Nephron (organoid): ENCODE results near the gene CDH13.

Experiments
- H3K27ac Mint-ChIP-seq, 3 experiments: 2 replicates each; pipeline ENCODE4 v1.8.0; 2020; ENCODE audit warnings: mixed read lengths in 3 of 3, mild to moderate bottlenecking in 2 of 3, moderate library complexity in 1 of 3
- H3K27me3 Mint-ChIP-seq: 2 replicates; pipeline ENCODE4 v1.8.0; 2021; ENCODE audit warnings: low read depth, mild to moderate bottlenecking, moderate library complexity, mixed read lengths
- H3K36me3 Mint-ChIP-seq: 2 replicates; pipeline ENCODE4 v1.8.0; 2020; ENCODE audit warnings: low read depth, mixed read lengths
- H3K4me1 Mint-ChIP-seq: 2 replicates; pipeline ENCODE4 v1.8.0; 2020; ENCODE audit warnings: mixed read lengths
- H3K4me3 Mint-ChIP-seq, 3 experiments: 2 replicates each; pipeline ENCODE4 v1.8.0; 2020; ENCODE audit warnings: mild to moderate bottlenecking in 3 of 3, mixed read lengths in 3 of 3, moderate library complexity in 2 of 3
- H3K9me3 Mint-ChIP-seq: 2 replicates; pipeline ENCODE4 v1.8.0; 2020; ENCODE audit warnings: mixed read lengths
- CTCF ChIP-seq, 3 experiments: fragments of 200-600 bp; sonication (generic); IDR thresholded peaks; one replicate each; pipeline ENCODE4 v1.5.0; 2021; ENCODE audit warnings: antibody characterized with exemption in 3 of 3; ENCODE audit not compliant: unreplicated experiment in 3 of 3

The CDH13 gene

GRCh38 chr16:82993415-82993814 lies 366.6 kb downstream of the CDH13 start:
- TF ChIP-seq CTCF (IDR thresholded peaks at IDR 0.05; ENCODE audit: unreplicated experiment in 3 of 3): no peak
- no peaks in the 10 kb centered on the region for H3K27me3 Mint-ChIP-seq
- no peaks in the 10 kb centered on the region for H3K4me1 Mint-ChIP-seq
- H3K4me3 Mint-ChIP-seq: no peak overlapping the region
- H3K36me3 Mint-ChIP-seq: no peaks in the 10 kb centered on the region
- H3K27ac Mint-ChIP-seq: no peak overlapping the region
- H3K9me3 Mint-ChIP-seq: no peaks in the 10 kb centered on the region

GRCh38 chr16:82993926-82994325 lies 367.2 kb downstream of the CDH13 start:
- no peaks in the 10 kb centered on the region for H3K27me3 Mint-ChIP-seq
- no peak overlapping the region for H3K4me3 Mint-ChIP-seq
- no peaks in the 10 kb centered on the region for H3K36me3 Mint-ChIP-seq
- TF ChIP-seq CTCF (IDR thresholded peaks at IDR 0.05; ENCODE audit: unreplicated experiment in 3 of 3): no peak
- H3K9me3 Mint-ChIP-seq: no peaks in the 10 kb centered on the region
- no peak overlapping the region for H3K27ac Mint-ChIP-seq
- no peaks in the 10 kb centered on the region for H3K4me1 Mint-ChIP-seq

GRCh38 chr16:82995286-82995923 lies 368.6 kb downstream of the CDH13 start:
- Mint-ChIP-seq H3K4me1 (no peaks in the 10 kb centered on the region), H3K36me3 (no peaks in the 10 kb centered on the region), H3K4me3 (no peak overlapping the region), H3K27ac (no peak overlapping the region), H3K9me3 (no peaks in the 10 kb centered on the region), H3K27me3 (no peaks in the 10 kb centered on the region)
- no peak for TF ChIP-seq CTCF (IDR thresholded peaks at IDR 0.05; ENCODE audit: unreplicated experiment in 3 of 3)

- no peaks in the 10 kb centered on the region for H3K9me3 Mint-ChIP-seq
These were observed 369.2 kb downstream of the CDH13 start for GRCh38 chr16:82995924-82996441.

GRCh38 chr16:82996814-82997213 lies 370.0 kb downstream of the CDH13 start:
- Mint-ChIP-seq H3K27ac (no peak overlapping the region), H3K9me3 (no peaks in the 10 kb centered on the region), H3K4me1 (no peaks in the 10 kb centered on the region), H3K27me3 (no peaks in the 10 kb centered on the region), H3K36me3 (no peaks in the 10 kb centered on the region), H3K4me3 (no peak overlapping the region)
- no peak for TF ChIP-seq CTCF (IDR thresholded peaks at IDR 0.05; ENCODE audit: unreplicated experiment in 3 of 3)

More at GRCh38 chr16:82995924-82996441, 369.2 kb downstream of the CDH13 start:
- Mint-ChIP-seq H3K4me3 (no peak overlapping the region), H3K27ac (no peak overlapping the region), H3K4me1 (no peaks in the 10 kb centered on the region), H3K27me3 (no peaks in the 10 kb centered on the region), H3K36me3 (no peaks in the 10 kb centered on the region)
- TF ChIP-seq CTCF (IDR thresholded peaks at IDR 0.05; ENCODE audit: unreplicated experiment in 3 of 3): no peak

GRCh38 chr16:82999711-83000110 lies 372.9 kb downstream of the CDH13 start:
- H3K36me3 Mint-ChIP-seq: no peaks in the 10 kb centered on the region
- no peak overlapping the region for H3K4me3 Mint-ChIP-seq
- TF ChIP-seq CTCF (IDR thresholded peaks at IDR 0.05; ENCODE audit: unreplicated experiment in 3 of 3): no peak
- no peak overlapping the region for H3K27ac Mint-ChIP-seq
- H3K4me1 Mint-ChIP-seq: no peaks in the 10 kb centered on the region
- no peaks in the 10 kb centered on the region for H3K9me3 Mint-ChIP-seq
- H3K27me3 Mint-ChIP-seq: no peaks in the 10 kb centered on the region
